OCI-LY7 (cell line): Measurements from ENCODE around the gene WDR37. TPM values are rescaled to one million over a fixed set of nuclear protein-coding genes. Genes with fewer than 3 reads are reported as not detected.

ENCODE experiments used
- BruUV-seq: library from RNA; stranded (reverse); fragments of 400-500 nt; replicated peaks from 2 replicates; lab custom pipeline; 2021; lab: Mats Ljungman, UMichigan
- CTCF ChIA-PET: fragments of 300-600 bp; sonication (Branson Sonifier 250); formaldehyde crosslinking; loops from one replicate; lab custom pipeline; 2022; ENCODE audit warnings: antibody characterized with exemption; ENCODE audit not compliant: unreplicated experiment; lab: Charles Lee
- POLR2A ChIA-PET: fragments of 300-600 bp; sonication (Branson Sonifier 250); formaldehyde crosslinking; loops from one replicate; lab custom pipeline; 2022; ENCODE audit warnings: antibody characterized with exemption; lab: Charles Lee
- DNase-seq: peaks from one replicate; pipeline ENCODE4 v3.0.0-alpha.2; 2015; ENCODE audit warnings: low spot score
- H2AFZ ChIP-seq: fragments of 200-600 bp; sonication (generic), shearing (Covaris generic); 2 replicates; pipeline ENCODE4 v1.6.1; 2014; ENCODE audit warnings: mild to moderate bottlenecking, antibody characterized with exemption, low read length, moderate library complexity
- H3K27ac ChIP-seq: fragments of 200-600 bp; sonication (generic); 2 replicates; pipeline ENCODE4 v1.5.1; 2014; ENCODE audit warnings: mixed run types, low read depth, mild to moderate bottlenecking, moderate library complexity, low read length, inconsistent platforms; ENCODE audit not compliant: poor library complexity, severe bottlenecking
- H3K36me3 ChIP-seq: fragments of 200-600 bp; sonication (generic); 2 replicates; pipeline ENCODE4 v1.6.1; 2014; ENCODE audit warnings: mild to moderate bottlenecking, antibody characterized with exemption, low read length, moderate library complexity, mixed read lengths; ENCODE audit not compliant: insufficient read depth
- H3K4me1 ChIP-seq: fragments of 200-600 bp; sonication (generic); 2 replicates; pipeline ENCODE4 v1.5.1; 2014; ENCODE audit warnings: mild to moderate bottlenecking, low read length; ENCODE audit not compliant: insufficient read depth, poor library complexity, severe bottlenecking
- H3K4me2 ChIP-seq: fragments of 200-600 bp; sonication (generic); 2 replicates; pipeline ENCODE4 v1.6.1; 2014; ENCODE audit warnings: mild to moderate bottlenecking, low read length
- H3K4me3 ChIP-seq: fragments of 200-600 bp; sonication (generic); 2 replicates; pipeline ENCODE4 v1.5.1; 2014; ENCODE audit warnings: mild to moderate bottlenecking, low read depth, low read length; ENCODE audit not compliant: poor library complexity, severe bottlenecking
- H3K79me2 ChIP-seq: fragments of 200-600 bp; sonication (generic); 2 replicates; pipeline ENCODE4 v1.6.1; 2016; ENCODE audit warnings: low read depth, mild to moderate bottlenecking, low read length, moderate library complexity, mixed read lengths; ENCODE audit not compliant: insufficient read depth
- H3K9me2 ChIP-seq: fragments of 200-600 bp; sonication (generic); 2 replicates; pipeline ENCODE4 v1.6.1; 2016; ENCODE audit warnings: mild to moderate bottlenecking, low read length, mixed read lengths; ENCODE audit not compliant: insufficient read depth
- H3K9me3 ChIP-seq: fragments of 200-600 bp; sonication (generic); 2 replicates; pipeline ENCODE4 v1.6.1; 2014; ENCODE audit warnings: mild to moderate bottlenecking, mixed run types, low read length, mixed read lengths
- H4K20me1 ChIP-seq: fragments of 200-600 bp; sonication (generic); 2 replicates; pipeline ENCODE4 v1.6.1; 2014; ENCODE audit warnings: mild to moderate bottlenecking, antibody characterized with exemption, low read length, moderate library complexity, mixed read lengths; ENCODE audit not compliant: insufficient read depth
- EZH2phosphoT487 ChIP-seq: fragments of 200-600 bp; sonication (generic); IDR thresholded peaks from 2 replicates; pipeline ENCODE4 v1.6.1; 2018; ENCODE audit warnings: low read depth, borderline replicate concordance, mild to moderate bottlenecking, mixed run types, antibody characterized with exemption, low read length, moderate library complexity, mixed read lengths
- intact Hi-C: fragments of 100-400 bp; cut with micrococcal nuclease; formaldehyde crosslinking; loops from one replicate; pipeline ENCODE4 v1.10.0; 2022; ENCODE audit not compliant: unreplicated experiment
- total RNA-seq, 2 experiments: library from RNA; depleted of rRNA in 1 of 2; stranded (reverse); fragments of >200 nt in 1 of 2; shearing (Covaris generic) in 1 of 2; gene quantifications; 2 replicates each; pipeline ENCODE4 v1.2.3, GENCODE V29; 2014 to 2022
- TF ChIP-seq, protein P1 (sequence below): fragments of 200-600 bp; sonication (generic); conservative IDR thresholded peaks from 2 replicates; pipeline ENCODE4 v1.5.1; 2014; ENCODE audit warnings: mild to moderate bottlenecking, antibody characterized with exemption, low read length, moderate library complexity, mixed read lengths

The WDR37 gene
- total RNA-seq, 2 experiments from 2014 or later = 9.7 to 18.9 TPM

DNA sequence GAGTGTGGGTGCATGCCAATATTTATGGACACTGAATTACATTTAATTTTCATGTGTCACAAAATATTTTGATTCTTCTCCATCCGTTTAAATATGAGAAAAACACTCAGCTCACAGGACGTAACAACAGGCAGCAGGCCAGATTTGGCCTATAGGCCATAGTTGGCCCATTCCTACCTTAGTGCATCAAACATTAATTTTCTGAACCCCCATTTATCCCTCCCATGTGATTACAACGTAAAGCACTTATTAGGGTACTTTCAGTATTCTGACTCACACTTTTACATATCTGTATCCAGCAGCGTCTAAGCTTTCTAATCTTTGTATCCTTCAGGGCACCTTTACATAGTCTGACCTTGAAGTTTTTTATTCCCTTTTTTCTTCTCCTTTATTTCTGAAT is 11.2 kb upstream of the WDR37 start:
- peak overlapping the region; percentile 82 for H3K27ac ChIP-seq
- peak overlapping the region; percentile 61 for H3K4me3 ChIP-seq
- peaks cover 42% of the 10 kb centered on the region; the same call in 1 of the 2 replicates for H4K20me1 ChIP-seq
- peaks cover 42% of the 10 kb centered on the region for H3K4me1 ChIP-seq
- intact Hi-C loops = loop anchor here (5.0 kb wide), 1 partner anchor 533 kb away; no protein-coding TSS in a partner anchor
- CTCF ChIA-PET = no interaction called here
- no peak overlapping the region for H2AFZ ChIP-seq
- DNase-seq = no peak
- H3K79me2 ChIP-seq = peaks cover 62% of the 10 kb centered on the region
- peak overlapping the region; percentile 83 for H3K4me2 ChIP-seq
- H3K9me3 ChIP-seq = no peaks in the 10 kb centered on the region
- TF ChIP-seq EZH2phosphoT487 = no peak
- TF ChIP-seq, protein P1, sequence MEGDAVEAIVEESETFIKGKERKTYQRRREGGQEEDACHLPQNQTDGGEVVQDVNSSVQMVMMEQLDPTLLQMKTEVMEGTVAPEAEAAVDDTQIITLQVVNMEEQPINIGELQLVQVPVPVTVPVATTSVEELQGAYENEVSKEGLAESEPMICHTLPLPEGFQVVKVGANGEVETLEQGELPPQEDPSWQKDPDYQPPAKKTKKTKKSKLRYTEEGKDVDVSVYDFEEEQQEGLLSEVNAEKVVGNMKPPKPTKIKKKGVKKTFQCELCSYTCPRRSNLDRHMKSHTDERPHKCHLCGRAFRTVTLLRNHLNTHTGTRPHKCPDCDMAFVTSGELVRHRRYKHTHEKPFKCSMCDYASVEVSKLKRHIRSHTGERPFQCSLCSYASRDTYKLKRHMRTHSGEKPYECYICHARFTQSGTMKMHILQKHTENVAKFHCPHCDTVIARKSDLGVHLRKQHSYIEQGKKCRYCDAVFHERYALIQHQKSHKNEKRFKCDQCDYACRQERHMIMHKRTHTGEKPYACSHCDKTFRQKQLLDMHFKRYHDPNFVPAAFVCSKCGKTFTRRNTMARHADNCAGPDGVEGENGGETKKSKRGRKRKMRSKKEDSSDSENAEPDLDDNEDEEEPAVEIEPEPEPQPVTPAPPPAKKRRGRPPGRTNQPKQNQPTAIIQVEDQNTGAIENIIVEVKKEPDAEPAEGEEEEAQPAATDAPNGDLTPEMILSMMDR = no peak
- POLR2A ChIA-PET = interaction anchor here (0.7 to 2.1 kb wide), 2 partner anchors 10 to 727 kb away, joined by 3 to 12 read pairs; no protein-coding TSS in a partner anchor
- H3K36me3 ChIP-seq = peaks cover 66% of the 10 kb centered on the region
- H3K9me2 ChIP-seq = no peaks in the 10 kb centered on the region
- TSS peak; percentile 21 for BruUV-seq

- TF ChIP-seq, protein P1 = no peak
- TF ChIP-seq EZH2phosphoT487 = no peak
- ChIA-PET CTCF (no interaction called here), POLR2A (no interaction called here)
- Histone ChIP-seq H3K4me1 (peaks cover 45% of the 10 kb centered on the region), H4K20me1 (peaks cover 38% of the 10 kb centered on the region; the same call in 1 of the 2 replicates), H3K27ac (peak overlapping the region; percentile 82), H3K9me3 (no peaks in the 10 kb centered on the region), H3K79me2 (peaks cover 64% of the 10 kb centered on the region), H3K9me2 (no peaks in the 10 kb centered on the region), H3K4me2 (peak overlapping the region; percentile 83), H3K36me3 (peaks cover 62% of the 10 kb centered on the region), H2AFZ (no peak overlapping the region), H3K4me3 (peak overlapping the region; percentile 61)
- intact Hi-C loops = loop anchor here (5.0 kb wide), 1 partner anchor 533 kb away; no protein-coding TSS in a partner anchor
- BruUV-seq = no TSS peak
- no peak for DNase-seq
Observed at GRCh38 chr10:1045415-1045814, 10.8 kb upstream of the WDR37 start.

DNA sequence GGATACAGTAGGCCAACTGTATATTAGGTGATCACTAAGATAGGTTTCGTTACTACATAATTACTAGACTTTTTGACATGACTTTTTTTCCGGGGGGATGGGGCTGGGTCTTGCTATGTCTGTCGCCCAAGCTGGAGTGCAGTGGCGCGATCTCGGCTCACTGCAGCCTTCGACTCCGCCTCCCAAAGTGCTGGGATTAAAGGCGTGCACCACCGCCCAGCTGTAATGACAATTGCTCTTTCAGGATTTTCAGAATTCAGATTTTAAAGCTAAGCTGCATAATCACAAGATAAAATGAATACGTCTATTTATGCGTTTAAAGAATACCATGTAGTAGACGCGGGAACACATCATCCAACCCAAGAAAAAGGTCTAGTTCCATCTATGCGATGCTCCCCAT is 8.2 kb upstream of the WDR37 start:
- BruUV-seq = no TSS peak
- H3K4me3 ChIP-seq = peak overlapping the region; percentile 74
- peak overlapping the region; percentile 65 for H3K4me2 ChIP-seq
- ChIA-PET POLR2A (interaction anchor here (1.0 to 2.0 kb wide), 2 partner anchors 8 to 10 kb away, joined by 3 to 7 read pairs; partner anchors contain the start of gene WDR37), CTCF (no interaction called here)
- H2AFZ ChIP-seq = no peak overlapping the region
- H4K20me1 ChIP-seq = peaks cover 46% of the 10 kb centered on the region; the same call in 1 of the 2 replicates
- peak; percentile 40 for DNase-seq
- no peak for TF ChIP-seq EZH2phosphoT487
- TF ChIP-seq, protein P1 = no peak
- H3K9me2 ChIP-seq = no peaks in the 10 kb centered on the region
- H3K36me3 ChIP-seq = peaks cover 58% of the 10 kb centered on the region
- intact Hi-C loops = loop anchor here (2.0 to 5.0 kb wide), 2 partner anchors 117 to 536 kb away; partner anchors contain the start of gene LARP4B
- H3K79me2 ChIP-seq = peaks cover 75% of the 10 kb centered on the region
- H3K4me1 ChIP-seq = peaks cover 57% of the 10 kb centered on the region
- no peaks in the 10 kb centered on the region for H3K9me3 ChIP-seq
- H3K27ac ChIP-seq = peak overlapping the region; percentile 83
